Ectodermal cell (in vitro differentiated cells): Measurements from ENCODE around the gene STAT5B.

Experiments
- H3K27ac ChIP-seq: 2 replicates; pipeline ENCODE4 v1.7.0; 2013; ENCODE audit warnings: mild to moderate bottlenecking, low read depth, low read length; ENCODE audit not compliant: insufficient read depth, poor library complexity, severe bottlenecking
- H3K27me3 ChIP-seq: 2 replicates; pipeline ENCODE4 v1.7.0; 2013; ENCODE audit warnings: mild to moderate bottlenecking, low read length; ENCODE audit not compliant: insufficient read depth, control insufficient read depth, poor library complexity, severe bottlenecking
- H3K36me3 ChIP-seq: one replicate; pipeline ENCODE4 v1.7.0; 2013; ENCODE audit warnings: low read length; ENCODE audit not compliant: control insufficient read depth, insufficient read depth
- H3K4me1 ChIP-seq: one replicate; pipeline ENCODE4 v1.7.0; 2013; ENCODE audit warnings: low read length; ENCODE audit not compliant: control insufficient read depth, insufficient read depth
- H3K4me3 ChIP-seq: 2 replicates; pipeline ENCODE4 v1.7.0; 2013; ENCODE audit warnings: low read depth, low read length, control low read depth; ENCODE audit not compliant: insufficient read depth
- H3K9me3 ChIP-seq: 2 replicates; pipeline ENCODE4 v1.7.0; 2013; ENCODE audit warnings: mild to moderate bottlenecking, low read length, moderate library complexity; ENCODE audit not compliant: control insufficient read depth
- WGBS, 2 experiments: methylation state at CpG; one replicate each; pipeline ENCODE4 v1.1.7; 2013; ENCODE audit warnings: missing lambda C conversion rate in 2 of 2; 5-methylcytosine and 5-hydroxymethylcytosine counted together

Gene STAT5B

DNA sequence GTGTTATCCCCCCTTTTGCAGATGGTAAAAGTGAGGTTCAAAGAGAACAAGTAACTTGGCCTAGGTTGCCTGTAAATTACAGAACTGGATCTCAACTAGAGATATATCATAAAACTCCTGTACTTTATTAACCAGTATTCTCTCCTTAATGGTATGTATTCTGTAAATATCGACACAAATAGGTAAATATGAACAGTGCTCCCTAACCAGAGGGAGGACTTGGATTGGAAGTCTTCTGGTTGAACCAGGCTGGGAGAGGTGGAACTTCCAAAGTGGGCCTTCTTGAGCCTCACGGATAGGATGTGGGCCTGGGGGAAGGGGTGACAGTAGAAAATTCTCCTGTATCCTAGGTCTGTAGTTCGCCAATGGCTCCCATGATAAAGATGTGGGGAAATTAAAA is 19.8 kb upstream of the STAT5B start:
- Histone ChIP-seq H3K27ac (no peak overlapping the region), H3K27me3 (no peaks in the 10 kb centered on the region), H3K4me3 (no peak overlapping the region), H3K36me3 (no peaks in the 10 kb centered on the region), H3K9me3 (no peaks in the 10 kb centered on the region), H3K4me1 (no peaks in the 10 kb centered on the region)
- WGBS, 2 experiments: 89 to 93% methylated on average over 3 of the region's 3 CpGs

- Histone ChIP-seq H3K9me3 (no peaks in the 10 kb centered on the region), H3K4me3 (no peak overlapping the region), H3K27ac (no peak overlapping the region), H3K36me3 (no peaks in the 10 kb centered on the region), H3K27me3 (peaks cover 8% of the 10 kb centered on the region), H3K4me1 (no peaks in the 10 kb centered on the region)
- 91% methylated on average over 12 of the region's 12 CpGs for WGBS, 2 experiments
These were observed 18.5 kb upstream of the STAT5B start for GRCh38 chr17:42294469-42295398.

DNA sequence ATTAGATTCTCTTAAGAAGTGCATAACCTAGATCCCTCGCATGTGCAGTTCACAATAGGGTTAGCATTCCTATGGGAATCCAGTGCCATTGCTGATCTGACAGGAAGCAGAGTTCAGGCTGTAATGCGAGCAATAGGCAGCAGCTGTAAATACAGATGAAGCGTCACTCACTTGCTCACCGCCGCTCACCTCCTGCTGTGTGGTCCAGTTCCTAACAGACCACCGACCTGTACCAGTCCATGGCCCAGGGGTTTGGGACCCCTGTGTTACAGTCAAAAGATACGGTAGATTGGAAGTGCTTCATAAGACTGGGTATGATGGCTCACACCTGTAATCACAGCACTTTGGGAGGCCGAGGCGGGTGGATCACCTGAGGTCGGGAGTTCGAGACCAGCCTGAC is 14.9 kb upstream of the STAT5B start:
- Histone ChIP-seq H3K36me3 (no peaks in the 10 kb centered on the region), H3K4me3 (no peak overlapping the region), H3K27ac (no peak overlapping the region), H3K4me1 (no peaks in the 10 kb centered on the region), H3K27me3 (peaks cover 40% of the 10 kb centered on the region), H3K9me3 (no peaks in the 10 kb centered on the region)
- whole genome bisulfite sequencing, 2 experiments: 87 to 94% methylated on average over 11 of the region's 11 CpGs

DNA sequence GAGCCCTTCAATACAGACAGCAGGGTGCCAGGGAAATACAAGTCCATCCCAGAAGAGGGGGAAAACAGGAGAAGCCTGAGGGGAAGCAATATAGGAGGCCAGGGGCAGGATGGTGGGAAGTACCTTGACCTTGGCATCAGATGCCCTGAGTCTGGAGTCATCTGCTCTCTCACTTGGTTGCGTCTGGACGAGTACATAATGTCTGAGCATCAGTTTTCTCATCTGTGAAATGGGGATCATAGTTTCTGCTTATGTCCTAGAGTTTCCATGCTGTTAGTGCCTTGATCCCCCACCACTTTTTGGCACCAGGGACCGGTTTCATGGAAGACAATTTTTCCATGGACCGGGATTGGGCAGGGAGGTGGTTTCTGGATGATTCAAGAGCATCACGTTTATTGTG is 14.4 kb upstream of the STAT5B start:
- H3K4me1 ChIP-seq: no peaks in the 10 kb centered on the region
- no peak overlapping the region for H3K27ac ChIP-seq
- H3K36me3 ChIP-seq: no peaks in the 10 kb centered on the region
- peaks cover 40% of the 10 kb centered on the region for H3K27me3 ChIP-seq
- WGBS, 2 experiments: 96 to 97% methylated on average over 4 to 5 of the region's 5 CpGs
- no peaks in the 10 kb centered on the region for H3K9me3 ChIP-seq
- H3K4me3 ChIP-seq: no peak overlapping the region

DNA sequence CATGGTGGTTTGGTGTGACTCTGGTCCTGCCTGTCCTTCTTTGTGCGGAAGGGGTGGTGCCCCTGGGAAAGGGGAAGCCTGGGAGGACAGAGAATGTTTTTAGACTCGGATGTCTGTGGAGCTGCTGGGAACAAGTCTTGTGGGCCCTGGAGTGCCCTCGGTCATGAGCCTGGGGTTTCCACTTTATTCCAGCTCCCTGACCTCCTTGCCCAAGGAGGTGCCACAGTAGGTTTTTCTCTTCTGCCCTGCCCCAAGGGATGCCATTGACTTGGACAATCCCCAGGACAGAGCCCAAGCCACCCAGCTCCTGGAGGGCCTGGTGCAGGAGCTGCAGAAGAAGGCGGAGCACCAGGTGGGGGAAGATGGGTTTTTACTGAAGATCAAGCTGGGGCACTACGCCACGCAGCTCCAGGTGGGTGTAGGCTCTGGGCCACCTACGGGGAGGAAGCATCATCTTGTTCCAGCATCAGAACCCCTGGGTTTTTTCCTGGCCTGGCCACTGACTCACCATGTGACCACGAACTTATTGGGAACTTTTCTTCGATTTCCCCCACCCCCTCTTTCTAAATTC is 13.5 kb upstream of the STAT5B start:
- no peaks in the 10 kb centered on the region for H3K4me1 ChIP-seq
- H3K27me3 ChIP-seq: peaks cover 40% of the 10 kb centered on the region
- no peaks in the 10 kb centered on the region for H3K9me3 ChIP-seq
- H3K27ac ChIP-seq: no peak overlapping the region
- H3K4me3 ChIP-seq: no peak overlapping the region
- 92 to 93% methylated on average over 9 of the region's 9 CpGs for whole genome bisulfite sequencing, 2 experiments
- H3K36me3 ChIP-seq: no peaks in the 10 kb centered on the region

GRCh38 chr17:42288803-42289610 is 12.8 kb upstream of the STAT5B start:
- WGBS, 2 experiments: 62 to 68% methylated on average over 43 to 44 of the region's 44 CpGs
- peak overlapping the region; percentile 32 for H3K4me3 ChIP-seq
- H3K4me1 ChIP-seq: no peaks in the 10 kb centered on the region
- no peak overlapping the region for H3K27ac ChIP-seq
- H3K36me3 ChIP-seq: no peaks in the 10 kb centered on the region
- H3K9me3 ChIP-seq: no peaks in the 10 kb centered on the region
- H3K27me3 ChIP-seq: peaks cover 40% of the 10 kb centered on the region

DNA sequence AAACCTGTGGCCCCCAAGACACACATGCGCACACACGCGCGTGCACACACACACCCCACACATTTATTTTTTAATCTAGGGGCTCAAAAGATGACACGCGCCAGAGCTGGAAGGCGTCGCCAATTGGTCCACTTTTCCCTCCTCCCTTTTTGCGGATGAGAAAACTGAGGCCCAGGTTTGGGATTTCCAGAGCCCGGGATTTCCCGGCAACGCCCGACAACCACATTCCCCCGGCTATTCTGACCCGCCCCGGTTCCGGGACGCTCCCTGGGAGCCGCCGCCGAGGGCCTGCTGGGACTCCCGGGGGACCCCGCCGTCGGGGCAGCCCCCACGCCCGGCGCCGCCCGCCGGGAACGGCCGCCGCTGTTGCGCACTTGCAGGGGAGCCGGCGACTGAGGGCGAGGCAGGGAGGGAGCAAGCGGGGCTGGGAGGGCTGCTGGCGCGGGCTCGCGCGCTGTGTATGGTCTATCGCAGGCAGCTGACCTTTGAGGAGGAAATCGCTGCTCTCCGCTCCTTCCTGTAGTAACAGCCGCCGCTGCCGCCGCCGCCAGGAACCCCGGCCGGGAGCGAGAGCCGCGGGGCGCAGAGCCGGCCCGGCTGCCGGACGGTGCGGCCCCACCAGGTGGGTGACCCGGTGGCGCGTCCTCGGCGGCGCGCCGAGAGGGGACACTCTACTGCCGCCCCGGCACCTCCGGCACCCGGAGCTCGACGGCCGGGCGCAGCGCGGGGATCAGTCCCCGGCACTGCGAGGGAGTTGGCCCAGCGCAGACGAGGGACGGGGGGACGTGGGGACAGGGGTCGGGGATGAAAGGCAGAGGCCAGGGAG is 12.0 kb upstream of the STAT5B start, which contains the start of gene STAT5A:
STAT5A (plus strand) TSS at position 522 of the 826 bp plus-strand sequence. CDS start 914 bp downstream, outside the sequence.
- Histone ChIP-seq H3K27me3 (peaks cover 40% of the 10 kb centered on the region), H3K4me1 (peaks cover 2% of the 10 kb centered on the region), H3K27ac (no peak within 1 kb of the TSS), H3K4me3 (peak within 1 kb of the TSS; percentile 32), H3K9me3 (no peaks in the 10 kb centered on the region), H3K36me3 (no peaks in the 10 kb centered on the region)
- 10% methylated on average over 88 of the region's 88 CpGs for WGBS, 2 experiments

GRCh38 chr17:42287305-42287976 is 11.2 kb upstream of the STAT5B start:
- no peak overlapping the region for H3K4me3 ChIP-seq
- H3K27me3 ChIP-seq: peaks cover 40% of the 10 kb centered on the region
- H3K4me1 ChIP-seq: peaks cover 7% of the 10 kb centered on the region
- H3K36me3 ChIP-seq: no peaks in the 10 kb centered on the region
- no peaks in the 10 kb centered on the region for H3K9me3 ChIP-seq
- H3K27ac ChIP-seq: no peak overlapping the region
- 68 to 73% methylated on average over 14 of the region's 14 CpGs for WGBS, 2 experiments
